Islet of Langerhans (tissue), 1 donor: ENCODE data around the gene RAF1.

Experiments
- FAIRE-seq: peaks from one replicate; lab custom pipeline; 2011; peaks lifted over from hg19 to GRCh38; lab: Jason Lieb, UNC

RAF1 gene

DNA sequence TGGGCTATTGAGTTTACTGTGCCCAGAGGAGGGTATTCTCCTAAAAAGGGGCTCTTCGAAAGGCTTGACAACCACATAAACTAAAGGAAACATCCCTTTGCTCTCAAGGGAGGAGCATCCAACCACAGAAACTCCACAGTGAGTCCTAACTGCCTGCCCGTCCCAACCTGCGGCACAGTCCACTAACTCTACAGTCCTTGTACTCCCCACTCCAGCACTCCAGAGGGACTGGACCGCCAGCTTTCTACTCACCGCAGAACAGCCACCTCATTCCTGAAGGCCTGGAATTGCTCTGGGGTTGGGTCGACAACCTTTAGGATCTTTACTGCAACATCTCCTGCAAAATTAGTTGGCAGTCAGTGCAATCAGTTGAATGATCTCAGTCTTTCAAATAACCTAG, 72.5 kb downstream of the RAF1 start:
- FAIRE-seq = no peak

DNA sequence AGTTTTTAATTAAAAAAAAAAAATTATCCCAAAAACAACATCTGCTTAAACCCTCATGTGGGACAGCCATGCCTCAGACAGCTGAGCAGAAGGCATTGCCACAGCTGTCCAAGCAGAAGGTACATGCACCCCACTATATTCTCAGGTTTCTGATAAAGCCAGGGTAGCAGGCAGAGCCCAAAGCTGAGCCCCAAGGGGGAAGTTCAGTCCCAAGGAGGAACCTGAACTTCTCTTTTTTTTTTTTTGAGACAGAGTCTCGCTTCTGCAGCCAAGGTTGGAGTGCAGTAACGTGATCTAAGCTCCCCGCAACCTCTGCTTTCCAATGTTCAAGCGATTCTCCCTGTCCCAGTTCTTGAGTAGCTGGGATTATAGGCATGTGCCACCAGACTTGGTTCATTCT, 73.8 kb downstream of the RAF1 start:
- no peak for FAIRE-seq

DNA sequence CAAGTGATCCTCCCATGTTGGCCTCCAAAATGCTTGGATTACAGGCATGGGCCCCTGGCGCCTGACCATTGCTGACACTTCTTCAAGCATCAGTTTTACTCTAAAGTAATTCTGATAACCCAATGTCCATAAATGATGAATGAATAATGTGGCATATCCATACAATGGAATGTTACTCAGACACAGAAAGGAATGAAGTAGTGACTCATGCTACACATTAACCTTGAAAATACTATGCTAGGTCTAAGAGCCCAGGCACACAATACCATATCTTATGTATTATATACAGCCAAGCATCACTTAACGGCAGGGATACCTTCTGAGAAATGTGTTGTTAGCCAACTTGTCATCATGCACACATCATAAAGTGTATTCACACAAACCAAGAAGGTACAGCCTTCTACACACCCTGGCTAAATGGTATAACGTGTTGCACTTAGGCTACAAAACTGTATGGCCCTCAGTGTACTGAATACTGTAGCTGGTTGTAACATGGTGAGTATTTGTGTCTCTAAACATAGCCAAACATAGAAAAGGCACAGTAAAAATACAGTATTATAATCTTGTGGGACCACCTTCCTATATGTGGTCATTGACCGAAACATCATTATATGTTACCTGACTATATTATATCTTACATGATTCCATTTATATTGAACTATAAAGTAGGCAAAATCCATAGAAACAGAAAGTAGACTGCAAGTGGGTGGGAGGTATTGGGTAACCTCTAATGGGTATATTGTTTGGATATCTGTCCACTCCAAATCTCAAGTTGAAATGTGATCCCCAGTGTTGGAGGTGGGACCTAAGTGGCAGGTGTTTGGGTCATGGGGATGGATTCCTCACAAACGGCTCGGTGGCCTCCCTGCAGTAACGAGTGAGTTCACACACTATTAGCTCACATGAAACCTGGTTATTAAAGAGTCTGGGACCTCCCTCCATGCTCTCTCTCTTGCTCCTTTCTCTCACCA, 75.6 kb downstream of the RAF1 start:
- FAIRE-seq = no peak

DNA sequence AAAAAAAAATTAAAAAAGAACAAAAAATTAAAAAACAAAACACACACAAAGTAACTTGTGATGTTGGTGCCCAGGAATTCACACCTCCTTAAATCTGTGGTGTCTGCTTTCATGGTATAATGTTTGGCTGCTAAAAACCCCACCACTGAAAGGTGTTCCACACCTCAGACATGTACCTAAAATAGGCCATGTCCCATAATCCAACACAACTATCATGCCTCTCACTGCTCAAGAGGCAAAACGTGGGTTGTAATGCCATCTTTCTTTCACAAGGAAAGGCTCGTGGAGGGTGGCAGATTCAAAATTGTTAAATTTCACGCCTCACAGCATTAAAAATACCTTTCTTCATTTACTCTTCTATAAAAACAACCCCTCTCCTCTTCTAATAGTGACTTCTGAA, 77.5 kb downstream of the RAF1 start:
- no peak for FAIRE-seq

DNA sequence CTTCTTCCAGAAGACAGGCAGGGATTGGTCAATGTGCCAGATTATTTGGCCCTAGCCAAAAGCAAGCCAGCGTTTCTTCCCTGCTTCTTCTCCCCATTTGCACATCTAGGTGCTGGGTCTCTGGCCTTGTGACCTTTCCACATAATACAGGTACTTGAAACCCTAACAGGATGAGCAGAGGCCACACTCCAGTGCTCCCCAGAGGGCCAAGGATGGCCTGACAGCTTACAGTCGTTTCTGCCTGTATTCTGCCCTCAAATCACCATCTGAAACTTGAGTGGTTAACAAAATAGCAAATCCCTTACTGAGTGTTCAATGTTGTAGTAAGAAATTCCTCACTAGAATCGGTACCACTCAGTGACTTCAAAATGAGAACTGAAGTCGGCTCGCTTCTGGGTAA, 77.9 kb downstream of the RAF1 start:
- FAIRE-seq = no peak

DNA sequence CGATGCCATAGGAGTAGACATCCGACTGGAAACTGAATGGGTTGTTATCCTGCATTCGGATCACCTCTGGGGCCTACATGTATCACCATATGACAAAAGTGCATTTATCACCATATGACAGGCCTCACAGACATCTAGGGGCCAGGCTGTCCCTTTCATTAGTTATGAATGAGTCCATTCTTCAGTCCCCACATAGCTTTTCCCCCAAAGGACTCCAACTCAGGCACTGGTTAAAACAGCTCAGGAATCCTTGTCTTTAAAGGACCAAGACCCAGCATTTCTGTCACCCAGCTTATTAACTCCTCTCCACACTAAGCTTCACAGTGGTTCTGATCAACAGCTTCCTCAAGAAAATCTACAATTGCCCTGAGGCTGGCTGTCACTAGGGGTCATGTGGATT, 78.7 kb downstream of the RAF1 start:
- FAIRE-seq = no peak

DNA sequence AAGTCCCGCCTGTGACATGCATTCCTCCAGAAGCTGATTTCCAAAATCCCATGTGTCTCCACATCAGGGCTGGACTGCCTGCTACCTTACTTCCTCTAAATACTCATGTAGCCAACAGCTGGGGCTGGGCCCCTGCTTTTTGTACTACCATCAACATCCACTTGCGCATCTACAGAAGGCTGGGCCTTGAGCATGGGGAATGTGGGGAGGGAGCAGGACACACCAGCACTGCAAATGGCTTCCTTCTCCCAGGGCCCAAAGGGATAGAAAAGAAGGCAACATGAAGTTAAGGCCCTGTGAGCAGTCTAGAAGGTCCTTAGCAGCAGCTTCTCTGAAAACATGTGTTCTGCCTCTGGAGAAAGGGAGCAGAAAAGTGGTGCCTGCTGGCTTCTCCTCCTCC, 79.8 kb downstream of the RAF1 start:
- FAIRE-seq = no peak

DNA sequence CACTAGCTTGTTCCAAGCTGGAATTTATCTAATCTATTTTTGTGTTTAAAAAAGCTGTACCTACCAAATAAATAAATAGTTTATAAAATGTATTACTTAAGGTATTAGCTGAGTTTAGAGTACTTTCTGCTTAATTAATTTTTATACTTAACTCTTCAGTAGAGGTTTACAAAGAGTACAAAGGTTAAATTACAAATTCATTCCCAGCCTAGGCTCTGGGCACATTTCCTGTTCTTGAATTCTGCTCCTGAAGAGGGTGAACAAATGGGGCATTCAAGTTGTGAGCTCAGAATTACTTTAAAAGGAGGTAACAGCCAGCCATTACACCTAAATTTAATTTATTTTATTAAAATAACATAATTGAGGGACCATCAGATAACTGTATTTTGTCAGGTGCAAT, 80.6 kb downstream of the RAF1 start:
- no peak for FAIRE-seq

DNA sequence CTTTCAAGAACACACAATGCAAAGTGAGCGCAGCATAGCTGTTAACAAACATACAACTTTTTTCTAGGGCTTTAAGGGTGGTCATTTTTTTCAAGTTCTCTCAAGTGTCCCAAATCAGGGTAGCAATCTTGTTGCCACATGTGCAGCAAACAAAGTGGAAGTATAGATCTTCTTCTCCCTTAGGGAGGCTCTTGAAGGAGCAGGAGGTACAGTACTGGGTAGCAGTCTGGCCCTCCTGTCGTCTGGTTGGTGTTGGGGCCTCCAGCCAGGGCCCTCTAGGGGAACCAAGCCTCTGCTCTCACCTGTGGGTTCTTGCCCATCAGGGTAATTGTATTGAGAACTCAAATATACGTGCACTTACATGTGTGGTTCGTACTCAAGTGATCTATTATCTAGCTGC, 81.2 kb downstream of the RAF1 start:
- no peak for FAIRE-seq

DNA sequence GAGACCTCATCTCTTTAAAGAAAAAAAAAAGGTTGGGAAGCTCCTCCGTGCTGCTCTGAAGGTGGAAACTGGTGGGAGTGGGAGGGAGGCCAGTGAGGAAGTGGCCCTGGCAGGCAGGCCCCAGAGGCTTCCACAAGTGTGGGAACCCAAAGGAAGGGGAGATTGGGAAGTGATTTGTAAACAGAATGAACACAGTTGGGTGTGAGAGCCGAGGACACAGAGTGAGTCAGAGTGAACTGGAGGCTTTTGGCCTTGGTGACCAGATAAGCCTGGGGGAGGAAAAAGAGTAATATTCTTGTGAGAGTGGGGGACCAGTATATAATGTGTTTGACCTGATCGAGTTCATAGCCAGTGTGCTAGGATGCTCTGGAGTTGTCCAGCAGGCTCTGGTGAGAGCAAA, 84.0 kb downstream of the RAF1 start:
- FAIRE-seq = no peak

DNA sequence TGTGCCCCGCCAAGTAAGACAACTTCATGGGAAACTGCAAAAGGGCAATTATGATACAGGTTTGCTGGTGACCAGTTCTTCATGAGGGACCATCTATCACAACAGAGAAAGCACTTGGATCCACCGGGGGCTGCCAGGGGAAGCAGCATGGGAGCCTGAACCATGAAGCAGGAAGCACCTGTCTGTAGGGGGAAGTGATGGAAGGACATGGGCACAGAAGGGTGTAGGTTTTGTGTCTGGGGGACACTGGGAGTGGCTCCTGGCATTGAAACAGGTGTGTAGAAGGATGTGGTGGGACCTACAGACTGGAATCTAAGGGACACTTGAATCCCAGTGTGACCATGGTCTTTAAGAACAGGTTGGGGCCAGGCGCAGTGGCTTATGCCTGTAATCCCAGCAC, 84.5 kb downstream of the RAF1 start:
- FAIRE-seq = no peak

DNA sequence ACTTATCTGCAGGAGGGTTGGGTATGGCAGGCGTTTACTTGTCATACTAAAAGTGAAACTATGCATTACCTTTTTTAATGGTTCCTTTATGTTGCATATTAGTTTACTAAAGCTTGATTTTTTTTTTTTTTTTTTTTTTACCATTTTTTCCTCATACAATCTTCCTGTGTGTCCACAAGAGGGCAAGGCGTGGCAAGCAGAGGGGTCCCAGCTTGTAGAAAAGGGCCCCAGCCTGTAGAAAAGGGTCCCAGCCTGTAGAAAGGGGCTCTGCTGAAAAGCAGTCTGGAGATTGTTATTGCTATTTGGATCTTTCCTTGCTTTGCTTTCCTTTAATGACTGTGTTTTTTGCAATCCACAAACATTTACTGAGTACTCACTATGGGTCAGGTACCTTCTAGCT, 85.2 kb downstream of the RAF1 start:
- no peak for FAIRE-seq

DNA sequence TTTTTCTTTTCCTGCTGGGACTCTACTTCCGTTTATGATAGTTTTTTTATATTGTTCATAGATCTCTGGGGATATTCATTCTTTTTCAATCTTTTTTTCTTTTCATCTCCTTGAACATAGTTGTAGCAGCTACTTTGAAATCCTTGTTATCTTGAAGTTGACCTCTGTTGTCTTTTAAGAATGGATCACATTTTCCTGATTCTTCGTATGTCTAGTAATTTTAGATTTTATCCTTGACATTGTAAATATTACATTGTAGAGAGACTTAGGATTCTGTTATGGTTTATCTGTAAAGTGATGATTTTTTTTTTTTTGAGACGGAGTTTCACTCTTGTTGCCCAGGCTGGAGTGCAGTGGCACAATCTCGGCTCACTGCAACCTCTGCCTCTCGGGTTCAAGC, 86.5 kb downstream of the RAF1 start:
- FAIRE-seq = no peak

DNA sequence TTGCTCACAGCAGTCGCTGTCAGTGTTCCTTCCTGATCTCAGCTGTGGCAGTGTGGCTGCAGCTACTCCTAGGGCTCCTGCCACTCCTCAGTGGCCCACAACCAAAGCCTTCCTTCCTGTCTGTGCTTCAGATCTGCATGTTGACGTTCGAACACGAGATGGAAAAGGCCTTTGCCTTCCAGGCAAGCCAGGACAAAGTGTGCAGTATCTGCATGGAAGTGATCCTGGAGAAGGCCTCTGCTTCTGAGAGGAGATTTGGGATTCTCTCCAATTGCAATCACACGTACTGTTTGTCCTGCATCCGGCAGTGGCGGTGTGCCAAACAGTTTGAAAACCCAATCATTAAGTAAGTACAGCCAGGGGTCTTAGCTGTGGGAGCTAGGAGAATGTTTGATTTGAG, 89.3 kb downstream of the RAF1 start:
- no peak for FAIRE-seq

DNA sequence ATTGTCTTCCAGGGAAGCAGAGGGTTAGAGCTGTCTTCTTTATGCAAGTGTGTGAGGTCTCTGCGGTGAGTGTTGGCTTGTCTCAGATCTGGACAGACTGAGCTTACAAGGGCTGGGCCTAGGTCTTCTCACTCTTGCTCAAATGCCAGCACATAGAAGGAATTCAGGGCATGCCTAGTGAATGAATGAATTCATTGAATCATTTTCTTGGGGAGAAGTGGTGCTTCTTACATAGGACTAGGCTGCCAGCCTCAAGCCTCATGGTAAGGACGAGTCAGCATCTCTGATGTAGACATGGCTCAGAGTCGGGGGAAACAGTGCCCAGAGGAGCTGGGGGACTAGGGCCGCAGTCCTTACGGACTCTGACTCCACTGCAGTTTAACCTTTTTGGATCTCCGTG, 89.8 kb downstream of the RAF1 start:
- FAIRE-seq = no peak

DNA sequence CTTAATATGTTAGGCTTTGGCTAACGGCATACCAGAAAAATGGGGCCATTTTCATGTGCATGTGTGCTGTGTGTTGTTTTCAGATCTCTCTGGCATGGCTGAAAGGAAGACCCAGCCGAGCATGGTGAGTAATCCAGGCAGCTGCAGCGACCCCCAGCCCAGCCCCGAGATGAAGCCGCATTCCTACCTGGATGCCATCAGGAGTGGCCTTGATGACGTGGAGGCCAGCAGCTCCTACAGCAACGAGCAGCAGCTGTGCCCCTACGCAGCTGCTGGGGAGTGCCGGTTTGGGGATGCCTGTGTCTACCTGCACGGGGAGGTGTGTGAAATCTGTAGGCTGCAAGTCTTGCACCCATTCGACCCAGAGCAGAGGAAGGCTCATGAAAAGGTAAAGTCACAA, 91.9 kb downstream of the RAF1 start:
- FAIRE-seq = no peak

DNA sequence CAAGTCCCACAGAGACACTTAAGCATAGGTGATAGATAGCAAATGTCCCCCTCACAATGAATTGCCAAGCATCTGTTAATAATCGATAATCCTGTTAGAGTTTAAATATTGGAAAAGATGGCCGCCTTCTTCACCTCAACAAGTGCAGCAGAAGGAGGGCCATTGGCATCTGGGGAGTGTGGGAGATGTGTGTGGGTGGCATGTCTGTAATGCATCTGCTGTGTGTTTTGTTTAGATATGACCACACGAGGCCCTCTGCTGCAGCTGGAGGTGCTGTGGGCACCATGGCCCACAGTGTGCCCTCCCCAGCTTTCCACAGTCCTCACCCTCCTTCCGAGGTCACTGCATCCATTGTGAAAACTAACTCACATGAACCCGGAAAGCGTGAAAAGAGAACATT, 94.1 kb downstream of the RAF1 start:
- FAIRE-seq = no peak

DNA sequence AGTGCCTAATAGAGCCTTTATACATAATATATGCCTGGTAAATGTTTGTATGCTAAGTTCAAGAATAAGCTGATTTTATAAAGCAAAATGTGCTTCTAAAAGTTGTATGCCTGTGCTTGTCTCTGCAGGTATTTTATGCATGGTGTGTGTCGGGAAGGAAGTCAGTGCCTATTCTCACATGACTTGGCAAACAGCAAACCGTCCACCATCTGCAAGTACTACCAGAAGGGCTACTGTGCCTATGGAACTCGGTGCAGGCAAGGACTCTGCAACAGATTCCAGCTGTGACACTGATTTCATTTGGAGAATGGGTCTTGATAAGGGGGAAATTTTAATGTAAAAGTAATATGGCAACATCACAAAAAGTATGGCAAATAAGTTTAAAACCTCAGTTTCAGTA, 95.2 kb downstream of the RAF1 start:
- FAIRE-seq = no peak

DNA sequence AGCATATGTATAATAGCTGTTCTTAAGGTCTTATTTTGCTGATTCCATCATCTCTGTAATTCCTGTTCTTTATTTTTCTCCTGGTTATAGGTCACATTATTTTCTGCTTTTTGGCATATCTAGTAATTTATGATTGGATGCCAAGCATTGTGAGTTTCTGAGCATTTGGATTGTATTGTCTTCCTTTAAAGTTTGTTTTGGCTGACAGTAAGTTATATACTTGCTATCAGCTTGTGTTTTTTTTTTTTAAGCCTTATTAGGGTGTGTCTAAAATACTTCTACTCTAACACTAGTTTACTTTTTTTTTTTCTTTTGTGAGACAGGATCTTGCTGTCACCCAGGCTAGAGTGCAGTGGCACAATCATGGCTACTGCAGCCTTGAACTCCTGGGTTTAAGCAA, 96.9 kb downstream of the RAF1 start:
- FAIRE-seq = no peak

DNA sequence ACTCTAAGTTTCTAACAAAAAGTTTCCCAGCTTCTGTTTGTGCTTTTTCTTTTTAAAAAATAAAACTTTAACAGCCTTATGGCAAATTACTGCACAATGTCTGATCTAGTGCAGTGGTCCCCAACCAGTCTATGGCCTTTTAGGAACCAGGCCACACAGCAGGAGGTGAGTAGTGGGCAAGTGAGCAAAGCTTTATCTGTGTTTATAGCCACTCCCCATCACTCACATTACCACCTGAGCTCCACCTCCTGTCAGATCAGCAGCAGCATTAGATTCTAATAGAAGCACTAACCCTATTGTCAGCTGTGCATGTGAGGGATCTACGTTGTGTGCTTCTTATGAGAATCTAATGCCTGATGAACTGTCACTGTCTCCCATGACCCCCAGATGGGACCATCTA, 101.5 kb downstream of the RAF1 start:
- FAIRE-seq = no peak

DNA sequence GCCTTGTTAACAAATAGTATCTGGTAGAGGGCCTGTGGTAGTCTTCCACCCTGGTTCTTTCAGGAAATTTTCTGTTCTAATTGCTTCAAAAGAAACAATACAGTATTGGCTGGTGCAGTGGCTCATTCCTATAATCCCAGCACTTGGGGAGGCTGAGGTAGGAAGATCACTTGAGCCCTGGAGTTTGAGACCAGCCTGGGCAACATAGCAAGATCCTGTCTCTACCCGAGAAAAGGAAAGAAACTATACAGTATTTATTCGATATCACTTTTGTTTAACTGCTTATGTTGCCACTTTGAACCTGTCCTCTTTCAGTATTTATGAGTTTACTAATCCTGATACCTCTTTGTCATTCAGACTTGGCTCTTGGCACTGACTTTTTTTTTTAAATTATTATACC, 102.5 kb downstream of the RAF1 start:
- no peak for FAIRE-seq

DNA sequence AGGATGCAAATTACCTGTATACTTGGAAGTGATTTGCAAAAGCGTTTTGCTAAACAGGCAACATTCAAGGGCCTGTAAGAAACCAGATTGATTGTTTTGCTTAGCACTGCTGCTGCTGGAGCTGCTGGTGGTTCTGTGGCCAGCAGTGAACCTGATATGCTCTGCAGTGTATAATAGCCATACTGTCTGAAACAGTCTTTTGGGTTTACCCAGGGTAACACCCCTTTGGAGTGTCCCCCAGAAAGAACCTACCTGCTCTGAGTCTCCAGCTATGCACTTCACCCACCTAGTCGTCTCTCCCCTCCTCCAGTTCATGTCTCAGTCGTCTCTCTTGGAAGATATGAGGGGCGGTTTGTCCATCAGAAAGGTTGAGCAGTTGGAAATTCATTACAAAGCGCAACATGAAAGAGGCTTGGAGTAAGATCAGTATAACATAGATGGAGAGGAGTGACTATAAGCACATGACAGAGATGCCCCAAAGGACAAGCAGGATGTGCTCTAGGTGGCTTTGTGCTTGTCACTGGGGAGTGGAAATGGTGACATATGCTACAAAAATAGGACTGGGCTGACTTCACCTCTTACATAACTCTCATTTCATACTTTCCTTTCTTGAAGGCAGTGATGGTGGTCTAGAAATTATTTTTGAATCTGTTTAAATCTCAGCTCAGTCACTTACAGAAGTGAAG, 103.3 kb downstream of the RAF1 start:
- FAIRE-seq = no peak

DNA sequence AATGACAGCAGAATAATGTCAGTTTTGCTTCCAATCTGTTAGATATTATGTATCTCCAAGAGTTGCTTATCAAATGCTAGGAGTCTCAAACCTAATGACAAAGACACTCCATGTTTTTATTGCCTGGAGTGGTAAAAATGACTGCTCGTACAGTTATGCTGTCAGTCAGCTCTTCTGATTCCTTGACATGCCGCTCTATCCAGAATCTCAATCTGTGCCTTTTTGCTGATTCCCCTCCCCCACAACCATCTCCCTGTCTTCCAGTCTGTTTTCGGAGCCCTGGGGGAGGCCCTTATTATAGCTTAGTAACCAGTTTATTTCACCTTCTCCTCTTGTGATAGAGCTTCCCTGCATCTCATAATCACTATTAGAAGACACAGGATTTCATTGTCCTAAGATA, 104.4 kb downstream of the RAF1 start:
- FAIRE-seq = no peak

DNA sequence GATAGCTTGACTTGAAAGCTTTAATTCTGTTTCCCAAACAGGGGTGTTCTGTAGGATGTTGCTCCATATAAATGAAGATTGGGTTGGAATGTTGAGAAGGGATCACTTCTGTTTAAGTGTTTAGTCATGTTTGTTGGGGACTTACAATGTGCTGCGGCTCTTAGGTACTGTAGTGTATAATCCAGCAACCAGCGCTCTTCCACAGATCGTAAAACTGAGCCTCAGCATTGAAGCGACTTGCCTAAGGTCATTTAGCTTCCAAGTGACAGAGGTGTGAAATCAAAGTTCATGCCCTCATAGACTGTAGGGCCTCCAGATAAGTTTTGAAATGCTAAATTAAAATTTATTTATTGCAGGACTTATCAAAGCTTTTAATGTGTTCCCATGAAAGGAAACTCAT, 105.2 kb downstream of the RAF1 start:
- FAIRE-seq = no peak
